Vein endothelial cell (primary cell): ENCODE measurements around the gene XPNPEP3. TPM values are rescaled to one million over a fixed set of nuclear protein-coding genes. Genes with fewer than 3 reads are reported as not detected.

Experiments used
- small RNA-seq: library from RNA; depleted of rRNA; stranded (forward); fragments of <200 nt; gene quantifications from one replicate; pipeline ENCODE3, GENCODE V24; 2012
- total RNA-seq: library from RNA; depleted of rRNA; stranded (reverse); fragments of >200 nt; gene quantifications from 2 replicates; pipeline ENCODE4 v1.2.3, GENCODE V29; 2012

XPNPEP3 gene
- 13.8 and 16.7 TPM in 2 replicates for total RNA-seq

DNA sequence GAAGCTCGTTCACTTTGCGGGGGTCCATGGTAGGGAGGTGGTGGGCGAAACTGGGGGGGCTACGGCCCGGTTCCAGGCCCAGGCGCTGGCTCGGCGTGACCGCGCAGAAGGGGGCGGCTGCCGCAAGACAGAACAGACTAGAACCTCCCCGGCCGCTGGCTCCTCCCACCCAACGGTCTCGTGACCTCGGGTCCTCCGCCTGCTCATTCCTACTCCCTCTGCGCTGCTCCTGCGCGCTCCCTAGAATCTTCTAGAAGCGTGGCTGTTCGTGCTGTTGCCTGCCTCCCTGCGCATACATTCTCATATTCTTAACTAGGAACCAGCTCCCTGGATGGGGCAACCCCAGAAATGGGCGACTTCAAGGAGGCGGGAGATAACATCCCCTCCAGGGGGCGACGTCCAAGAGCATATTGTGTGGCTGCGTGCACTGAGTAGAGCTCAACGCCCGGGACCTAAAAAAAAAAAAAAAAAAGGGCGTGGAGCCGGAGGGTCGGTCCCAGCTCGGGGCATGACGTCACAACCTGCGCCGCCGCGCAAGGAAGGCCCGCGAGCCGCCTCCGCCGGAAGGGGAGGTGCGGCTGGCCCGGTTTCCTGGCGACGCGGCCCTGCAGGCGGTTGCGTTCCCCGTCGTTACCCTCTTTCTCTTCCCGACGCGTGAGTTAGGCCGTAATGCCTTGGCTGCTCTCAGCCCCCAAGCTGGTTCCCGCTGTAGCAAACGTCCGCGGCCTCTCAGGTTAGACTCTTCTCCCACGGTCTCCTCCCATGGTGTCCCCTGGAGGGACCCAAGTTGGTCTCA, at the start of gene XPNPEP3, which contains the start of gene ST13:
TSS of gene XPNPEP3 (plus strand) at position 636 of the 796 bp plus-strand sequence. CDS start at position 670, 34 bp downstream.
TSS of gene ST13 (minus strand) at position 127 of the 796 bp plus-strand sequence. CDS start at position 28, 99 bp downstream.

DNA sequence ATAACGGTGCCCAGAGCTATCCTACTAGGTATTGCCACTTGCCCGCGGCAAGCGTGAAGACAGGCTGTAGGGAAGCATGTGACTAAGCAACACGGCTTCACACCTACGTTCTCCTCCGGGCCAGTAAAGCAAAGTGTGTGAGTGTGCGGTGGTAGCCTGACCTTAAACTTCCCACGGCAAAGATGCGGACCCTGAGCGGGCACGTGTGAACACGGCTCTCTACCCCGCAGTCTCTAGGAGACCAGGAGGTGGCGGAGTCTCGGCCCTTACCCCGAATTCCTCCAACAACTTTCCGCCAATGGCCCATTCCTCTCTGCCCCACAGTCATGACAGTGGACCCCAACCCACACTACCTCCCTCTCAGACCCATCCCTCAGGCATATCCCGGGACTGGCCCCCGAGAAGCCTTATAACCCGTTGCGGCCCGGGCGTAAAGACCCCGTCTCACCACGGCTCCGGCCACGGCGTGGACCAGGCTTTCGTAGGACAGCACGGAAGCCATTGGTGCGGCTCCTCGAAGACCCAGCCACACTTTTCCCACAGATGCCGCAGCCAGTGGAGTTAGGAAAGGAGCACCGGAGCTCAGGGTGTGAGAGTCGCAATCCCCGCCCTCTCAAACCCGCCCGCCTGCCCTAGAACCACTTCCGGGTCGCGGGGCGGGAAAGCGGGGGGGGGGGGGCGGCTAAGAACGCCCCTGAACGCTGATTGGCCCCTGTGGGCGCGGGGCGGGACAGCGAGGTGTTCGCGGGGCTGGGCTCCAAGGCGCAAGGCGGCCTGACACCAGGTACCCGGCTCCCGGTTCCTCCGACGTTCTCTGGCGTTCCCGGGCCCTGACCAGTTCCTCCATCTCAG, 38.0 kb upstream of the XPNPEP3 start, which contains the start of gene SLC25A17:
TSS of gene SLC25A17 (minus strand) at position 600 of the 852 bp plus-strand sequence. CDS start at position 502, 98 bp downstream.

DNA sequence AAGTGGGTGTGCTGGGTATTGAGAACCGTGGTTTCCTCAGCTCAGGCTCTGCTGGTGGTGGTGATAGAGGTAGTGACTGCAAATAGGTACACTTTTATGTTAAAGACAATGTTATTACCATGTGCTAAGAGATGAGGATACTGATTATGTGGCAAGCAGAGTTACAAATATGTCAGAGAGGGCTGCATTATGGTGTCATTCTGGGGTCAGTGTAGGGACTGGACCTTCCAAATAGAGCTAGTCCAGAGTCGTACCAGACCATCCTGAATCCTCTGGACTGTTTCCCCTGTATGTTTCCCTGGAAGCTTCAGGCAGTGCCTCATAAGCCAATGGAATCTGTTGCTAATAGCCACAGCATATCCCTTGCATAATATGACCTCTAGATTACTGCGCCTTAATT, 5.1 kb downstream of the XPNPEP3 start, which contains the start of gene DNAJB7:
TSS of gene DNAJB7 (minus strand) at position 101 of the 400 bp plus-strand sequence. CDS start 119 bp downstream, outside the sequence.

DNA sequence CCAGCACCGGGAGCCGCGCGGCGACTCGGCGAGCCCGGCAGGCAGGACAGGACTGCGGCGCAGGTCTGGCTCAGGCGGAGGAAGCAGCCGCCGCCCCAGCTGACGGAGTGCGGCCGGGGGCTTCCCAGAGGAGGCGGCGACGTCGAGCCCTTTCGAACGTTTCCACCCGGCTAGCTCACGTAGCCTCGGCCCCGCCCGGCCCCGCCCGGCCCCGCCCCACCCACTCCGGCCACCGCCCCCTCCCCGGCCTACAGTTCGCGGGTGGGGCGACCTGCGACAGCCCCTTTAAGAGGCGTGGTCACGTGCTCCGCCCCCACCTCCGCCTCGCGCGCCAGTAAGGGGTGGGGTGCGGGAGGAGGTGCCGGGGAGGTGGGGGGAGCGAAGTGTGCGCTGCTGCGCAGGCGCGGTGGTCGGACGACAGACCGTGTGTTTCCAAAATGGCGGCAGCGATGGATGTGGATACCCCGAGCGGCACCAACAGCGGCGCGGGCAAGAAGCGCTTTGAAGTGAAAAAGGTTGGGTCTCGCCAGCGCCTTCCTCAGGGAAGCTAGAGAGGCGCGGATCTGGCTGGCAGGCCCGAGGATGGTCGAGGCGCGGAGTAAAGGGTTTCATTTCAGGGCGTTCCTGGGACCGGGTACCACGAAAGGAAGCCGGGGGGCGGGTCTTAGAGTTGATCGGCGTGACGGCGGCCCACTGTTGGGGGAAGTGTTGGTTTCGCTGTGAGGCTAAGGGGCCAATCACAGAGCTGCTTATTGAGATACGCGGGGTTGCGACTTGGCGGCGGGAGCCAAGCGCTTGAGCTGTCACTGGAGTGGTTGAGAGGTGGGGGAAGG, 94.2 kb downstream of the XPNPEP3 start, which contains the start of gene RBX1:
TSS of gene RBX1 (plus strand) at position 417 of the 833 bp plus-strand sequence. CDS start at position 438, 21 bp downstream.

Small RNAs within 50 kb of the gene (small RNA-seq; reads per million reads assigned to genes)
- gene MIR4766 (0.58 reads per million, percentile 37 among the genes with 10 or more reads in this experiment), gene RF00017 (not detected), gene RNU6-379P (not detected)

Other genes with a start within 250 kb of the XPNPEP3 start
- 35.3 and 41.2 TPM in 2 replicates for gene MRTFA, start 220.4 kb upstream of the XPNPEP3 start, total RNA-seq
- gene MCHR1, start 177.7 kb upstream of the XPNPEP3 start, total RNA-seq = 0.10 and 0.65 TPM in 2 replicates
- 16.7 and 19.7 TPM in 2 replicates for gene SLC25A17, start 37.8 kb upstream of the XPNPEP3 start, total RNA-seq
- gene ST13, start 509 bp upstream of the XPNPEP3 start, total RNA-seq = 195 and 237 TPM in 2 replicates
- under 0.01 TPM in 1 of 2 replicates, not detected in the other for gene DNAJB7, start 5.0 kb downstream of the XPNPEP3 start, total RNA-seq
- gene RBX1, start 94.2 kb downstream of the XPNPEP3 start, total RNA-seq = 49.5 and 50.6 TPM in 2 replicates
- 62.7 and 71.9 TPM in 2 replicates for gene EP300, start 235.4 kb downstream of the XPNPEP3 start, total RNA-seq